Panc1 (cell line): ENCODE measurements around the gene RNF220. TPM values are rescaled to one million over a fixed set of nuclear protein-coding genes. Genes with fewer than 3 reads are reported as not detected.
"Not testable (repeated sequence)": the region's sequence is repeated elsewhere in the genome, so short reads cannot be mapped to it uniquely, and the experiment has no call there.

Experiments
- ATAC-seq: fragments of 200-7000 bp; cut with Tn5 transposase; 2 replicates; pipeline ENCODE4 v1.9.1; 2020; ENCODE audit warnings: mild to moderate bottlenecking, moderate library complexity
- BruUV-seq: library from RNA; stranded (reverse); fragments of 400-500 nt; replicated peaks from 2 replicates; lab custom pipeline; 2021; lab: Mats Ljungman, UMichigan
- CTCF ChIA-PET: fragments of 300-600 bp; sonication (Branson Sonifier 250); formaldehyde crosslinking; loops from one replicate; lab custom pipeline; 2022; ENCODE audit warnings: antibody characterized with exemption; lab: Charles Lee
- POLR2A ChIA-PET: fragments of 300-600 bp; sonication (Branson Sonifier 250); formaldehyde crosslinking; loops from one replicate; lab custom pipeline; 2022; ENCODE audit warnings: antibody characterized with exemption; lab: Charles Lee
- DNase-seq: peaks from one replicate; pipeline ENCODE4 v3.0.0-alpha.2; 2010; ENCODE audit warnings: low read depth, low spot score
- H3K27ac ChIP-seq: 2 replicates; pipeline ENCODE4 v1.5.1; 2011; ENCODE audit warnings: mild to moderate bottlenecking, low read length, inconsistent platforms
- H3K27me3 ChIP-seq: fragments of 200-500 bp; sonication (Bioruptor generic); 2 replicates; pipeline ENCODE4 v1.6.0; 2014; ENCODE audit warnings: low read length, inconsistent platforms; ENCODE audit not compliant: control insufficient read depth, insufficient read depth
- H3K36me3 ChIP-seq: fragments of 200-500 bp; sonication (Bioruptor generic); 2 replicates; pipeline ENCODE4 v1.5.1; 2014; ENCODE audit warnings: inconsistent platforms, mild to moderate bottlenecking, low read length, moderate library complexity; ENCODE audit not compliant: control insufficient read depth, insufficient read depth
- H3K4me1 ChIP-seq: 2 replicates; pipeline ENCODE4 v1.5.1; 2011; ENCODE audit warnings: inconsistent platforms, mild to moderate bottlenecking, low read length, moderate library complexity; ENCODE audit not compliant: control insufficient read depth, insufficient read depth
- H3K4me3 ChIP-seq, 2 experiments: 2 replicates each; pipeline ENCODE4 v1.5.1; 2011 to 2012; ENCODE audit warnings: low read depth in 2 of 2, low read length in 2 of 2, mild to moderate bottlenecking in 2 of 2, inconsistent platforms in 1 of 2, moderate library complexity in 1 of 2
- H3K9me3 ChIP-seq: fragments of 200-500 bp; sonication (Bioruptor generic); 2 replicates; pipeline ENCODE4 v1.5.1; 2014; ENCODE audit warnings: low read depth, mild to moderate bottlenecking, inconsistent platforms, low read length, moderate library complexity; ENCODE audit not compliant: control insufficient read depth, insufficient read depth
- CTCF ChIP-seq: fragments of 450-650 bp; IDR thresholded peaks from 2 replicates; pipeline ENCODE4 v1.5.1; 2017; ENCODE audit warnings: mild to moderate bottlenecking
- POLR2AphosphoS5 ChIP-seq: IDR thresholded peaks from 2 replicates; pipeline ENCODE4 v1.6.1; 2012; ENCODE audit warnings: mild to moderate bottlenecking, low read depth, low read length, moderate library complexity
- REST ChIP-seq, 2 experiments: IDR thresholded peaks; 2 replicates each; pipeline ENCODE4 v1.6.1; 2011 to 2012; ENCODE audit warnings: low read depth in 2 of 2, control low read depth in 1 of 2, low read length in 1 of 2, mild to moderate bottlenecking in 1 of 2, moderate library complexity in 1 of 2; ENCODE audit not compliant: insufficient read depth in 1 of 2
- SIN3A ChIP-seq: IDR thresholded peaks from 2 replicates; pipeline ENCODE4 v1.6.1; 2012; ENCODE audit warnings: low read depth, mild to moderate bottlenecking, low read length, moderate library complexity, borderline replicate concordance; ENCODE audit not compliant: insufficient read depth
- TCF7L2 ChIP-seq: IDR thresholded peaks from 2 replicates; pipeline ENCODE4 v1.6.1; 2011; ENCODE audit warnings: mild to moderate bottlenecking, low read depth, low read length, inconsistent platforms
- in situ Hi-C: cut with HindIII; loops from 2 replicates; pipeline ENCODE4 v1.10.0; 2016; ENCODE audit warnings: low sequenced_read_pairs, low pct_unique_long_range_greater_than_20kb
- intact Hi-C: fragments of 100-400 bp; cut with micrococcal nuclease; formaldehyde crosslinking; loops from one replicate; pipeline ENCODE4 v1.10.0; 2022; ENCODE audit not compliant: unreplicated experiment
- total RNA-seq: library from RNA; stranded (reverse); gene quantifications from one replicate; pipeline ENCODE4 v1.2.1, GENCODE V29; 2021; ENCODE audit not compliant: unreplicated experiment

RNF220 gene
- total RNA-seq, 1 experiment from 2014 or later, result 64.9 TPM

GRCh38 chr1:44664730-44665370 lies 259.8 kb downstream of the RNF220 start:
- Histone ChIP-seq H3K9me3 (no peaks in the 10 kb centered on the region), H3K36me3 (no peaks in the 10 kb centered on the region), H3K4me3 (no peak overlapping the region), H3K4me1 (no peaks in the 10 kb centered on the region), H3K27ac (no peak overlapping the region), H3K27me3 (no peaks in the 10 kb centered on the region)
- DNase-seq (no peak), ATAC-seq (no peak)
- CTCF ChIA-PET, result no interaction called here
- TF ChIP-seq REST (IDR thresholded peaks at IDR 0.05; ENCODE audit: insufficient read depth in 1 of 2, low read depth in 2 of 2, low read length in 1 of 2) (no peak), CTCF (no peak), TCF7L2 (no peak), SIN3A (no peak), POLR2AphosphoS5 (no peak)
- intact Hi-C loops (no loop called here), in situ Hi-C loops (no loop called here)
- BruUV-seq, result no TSS peak
- POLR2A ChIA-PET, result interaction anchor here (0.8 kb wide), 1 partner anchor 33 kb away, joined by 3 read pairs; no protein-coding TSS in a partner anchor

- H3K4me1 ChIP-seq, intact Hi-C loops, CTCF ChIA-PET: not testable (repeated sequence)
Observed at GRCh38 chr1:44666719-44667118, 261.7 kb downstream of the RNF220 start.

More at GRCh38 chr1:44666719-44667118, 261.7 kb downstream of the RNF220 start:
- POLR2A ChIA-PET, in situ Hi-C loops, H3K4me3 ChIP-seq, BruUV-seq, H3K27me3 ChIP-seq, H3K27ac ChIP-seq, ATAC-seq, H3K36me3 ChIP-seq, H3K9me3 ChIP-seq, DNase-seq: not testable (repeated sequence)
